LNCAP (cell line): ENCODE measurements around the gene CDH24.

Experiments used
- TF ChIP-seq, protein P1 (sequence below): fragments of 450-650 bp; IDR thresholded peaks from 2 replicates; pipeline ENCODE4 v1.5.1; 2017; ENCODE audit warnings: mild to moderate bottlenecking

CDH24 gene

DNA sequence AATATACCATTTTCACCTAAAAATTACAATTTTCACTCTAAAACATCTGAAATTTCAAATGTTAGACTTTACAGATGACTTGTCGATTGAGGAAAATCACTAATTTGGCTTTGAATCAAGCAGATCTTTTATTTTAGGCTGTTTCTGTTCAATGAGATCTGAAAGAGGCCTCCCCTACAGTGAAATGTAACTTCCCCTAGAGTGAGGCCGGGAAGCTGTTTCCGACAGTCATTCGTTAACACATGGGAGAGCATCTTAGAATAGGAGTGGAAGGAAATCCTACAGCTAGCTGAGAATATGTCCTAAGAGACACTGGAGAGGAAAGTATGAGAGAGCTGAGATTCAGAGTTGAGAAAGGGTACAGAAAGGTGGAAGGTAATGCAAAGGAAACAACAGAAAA is 41.7 kb downstream of the CDH24 start:
- TF ChIP-seq, protein P1, sequence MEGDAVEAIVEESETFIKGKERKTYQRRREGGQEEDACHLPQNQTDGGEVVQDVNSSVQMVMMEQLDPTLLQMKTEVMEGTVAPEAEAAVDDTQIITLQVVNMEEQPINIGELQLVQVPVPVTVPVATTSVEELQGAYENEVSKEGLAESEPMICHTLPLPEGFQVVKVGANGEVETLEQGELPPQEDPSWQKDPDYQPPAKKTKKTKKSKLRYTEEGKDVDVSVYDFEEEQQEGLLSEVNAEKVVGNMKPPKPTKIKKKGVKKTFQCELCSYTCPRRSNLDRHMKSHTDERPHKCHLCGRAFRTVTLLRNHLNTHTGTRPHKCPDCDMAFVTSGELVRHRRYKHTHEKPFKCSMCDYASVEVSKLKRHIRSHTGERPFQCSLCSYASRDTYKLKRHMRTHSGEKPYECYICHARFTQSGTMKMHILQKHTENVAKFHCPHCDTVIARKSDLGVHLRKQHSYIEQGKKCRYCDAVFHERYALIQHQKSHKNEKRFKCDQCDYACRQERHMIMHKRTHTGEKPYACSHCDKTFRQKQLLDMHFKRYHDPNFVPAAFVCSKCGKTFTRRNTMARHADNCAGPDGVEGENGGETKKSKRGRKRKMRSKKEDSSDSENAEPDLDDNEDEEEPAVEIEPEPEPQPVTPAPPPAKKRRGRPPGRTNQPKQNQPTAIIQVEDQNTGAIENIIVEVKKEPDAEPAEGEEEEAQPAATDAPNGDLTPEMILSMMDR: no peak

DNA sequence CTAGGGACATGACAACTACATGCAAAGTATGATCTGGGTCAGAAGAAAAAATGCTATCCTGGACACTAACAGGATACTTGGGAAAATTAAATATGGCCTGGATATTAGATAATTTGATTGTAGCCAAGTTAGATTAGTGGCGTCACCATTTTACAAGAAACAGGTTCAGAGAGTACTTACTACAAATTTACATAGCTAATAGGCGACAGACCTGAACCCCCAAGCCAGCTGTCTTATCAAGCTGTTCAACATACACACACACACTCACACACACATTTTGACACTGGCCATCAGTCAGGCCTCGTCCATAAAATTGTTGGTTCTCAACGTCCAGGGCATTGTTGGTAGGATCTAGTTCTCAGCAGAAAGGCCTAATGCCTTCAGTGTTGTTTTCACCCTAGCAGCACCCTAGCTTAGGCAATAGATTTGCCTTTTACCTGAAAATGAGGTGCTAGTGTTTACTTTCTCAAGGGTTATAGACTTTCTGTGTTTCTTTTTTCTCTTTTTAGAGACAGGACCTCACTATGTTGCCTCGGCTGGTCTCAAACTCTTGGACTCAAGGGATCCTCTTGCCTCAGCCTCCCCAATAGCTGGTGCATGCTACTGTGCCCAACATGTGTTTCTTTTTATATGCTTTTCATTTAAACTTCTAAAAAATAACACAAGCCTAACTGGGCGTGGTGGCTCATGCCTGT is 44.1 kb downstream of the CDH24 start:
- TF ChIP-seq, protein P1: no peak

DNA sequence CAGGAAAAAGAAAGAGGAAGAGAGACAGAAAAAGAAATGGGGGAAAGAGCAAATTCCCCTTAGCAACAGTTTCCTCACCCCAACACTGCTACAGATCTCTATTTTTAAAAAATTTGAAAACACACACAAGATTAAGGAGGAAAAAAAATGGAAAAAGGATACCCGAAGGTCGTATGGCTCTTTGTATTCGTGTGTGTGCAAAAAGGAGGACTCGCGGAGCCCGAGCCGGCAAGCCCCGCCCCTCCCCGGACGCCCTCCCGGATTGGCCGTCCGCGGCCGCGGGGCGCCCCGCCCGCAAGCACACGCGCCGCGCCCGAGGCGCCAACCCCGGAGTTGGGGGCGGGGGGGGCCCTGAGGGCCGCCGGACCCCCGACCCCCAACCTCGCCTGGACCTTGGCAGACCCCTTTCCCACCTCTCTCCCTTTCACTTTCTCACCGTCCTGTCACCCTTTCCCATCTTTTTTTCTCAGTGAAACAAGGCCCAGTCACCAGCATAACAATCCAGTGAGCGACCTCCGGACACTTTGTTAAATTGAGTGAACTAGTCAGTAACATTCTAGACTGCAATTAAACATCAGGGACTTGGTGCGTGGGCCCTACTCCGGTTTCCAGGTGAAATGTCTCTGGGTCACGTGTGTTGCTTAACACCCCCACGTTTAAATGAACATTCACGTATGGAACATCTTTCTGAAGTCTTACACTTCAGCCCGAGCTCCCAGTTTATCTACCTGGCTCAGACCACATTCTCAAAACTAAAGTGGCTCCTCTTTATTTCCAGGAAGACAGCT is 47.2 kb downstream of the CDH24 start, which contains the start of gene C14orf93:
Gene C14orf93, minus strand, starts transcription at position 205 of the 788 bp plus-strand sequence. CDS start 11,120 bp downstream, outside the sequence.
- TF ChIP-seq, protein P1: no peak

DNA sequence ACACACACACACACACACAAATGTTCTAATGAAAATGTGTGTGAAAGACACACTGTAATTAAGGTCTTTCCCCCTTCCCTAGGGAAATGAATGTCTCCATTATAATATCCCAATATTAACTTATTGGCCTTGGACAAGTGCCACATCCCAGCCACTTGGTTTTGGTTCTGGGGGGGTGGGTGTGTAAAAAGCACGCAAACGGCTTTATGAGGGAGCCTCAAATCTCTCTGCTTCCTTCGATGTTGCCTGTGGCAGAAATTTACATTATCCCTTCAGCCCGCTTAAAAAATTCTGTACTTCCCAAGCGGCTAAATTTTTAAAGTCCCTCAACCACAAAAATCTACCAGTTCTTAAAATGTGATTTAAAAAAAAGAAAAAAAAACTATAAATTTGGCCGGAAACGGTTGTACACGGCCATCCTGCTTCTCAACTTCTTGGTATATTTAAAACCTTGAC is 47.8 kb downstream of the CDH24 start:
- TF ChIP-seq, protein P1: no peak

DNA sequence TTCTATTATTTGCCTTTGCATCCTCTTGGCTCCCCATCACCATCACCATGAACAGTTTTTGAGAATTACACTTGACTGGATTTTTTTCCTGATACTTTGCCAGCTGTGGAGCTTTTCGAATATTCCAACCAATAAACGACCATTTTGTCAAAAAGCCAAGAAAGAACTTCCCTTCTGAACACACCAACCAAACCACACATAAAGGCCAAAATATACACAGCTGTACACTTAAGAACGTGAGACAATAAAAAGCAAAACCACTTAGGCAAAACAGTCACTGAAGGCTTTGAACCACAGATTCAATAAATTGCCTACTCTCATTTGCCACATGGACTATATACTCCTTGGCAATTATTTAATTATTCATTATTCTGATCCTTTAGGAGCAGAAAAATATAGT is 48.5 kb downstream of the CDH24 start:
- TF ChIP-seq, protein P1: no peak

DNA sequence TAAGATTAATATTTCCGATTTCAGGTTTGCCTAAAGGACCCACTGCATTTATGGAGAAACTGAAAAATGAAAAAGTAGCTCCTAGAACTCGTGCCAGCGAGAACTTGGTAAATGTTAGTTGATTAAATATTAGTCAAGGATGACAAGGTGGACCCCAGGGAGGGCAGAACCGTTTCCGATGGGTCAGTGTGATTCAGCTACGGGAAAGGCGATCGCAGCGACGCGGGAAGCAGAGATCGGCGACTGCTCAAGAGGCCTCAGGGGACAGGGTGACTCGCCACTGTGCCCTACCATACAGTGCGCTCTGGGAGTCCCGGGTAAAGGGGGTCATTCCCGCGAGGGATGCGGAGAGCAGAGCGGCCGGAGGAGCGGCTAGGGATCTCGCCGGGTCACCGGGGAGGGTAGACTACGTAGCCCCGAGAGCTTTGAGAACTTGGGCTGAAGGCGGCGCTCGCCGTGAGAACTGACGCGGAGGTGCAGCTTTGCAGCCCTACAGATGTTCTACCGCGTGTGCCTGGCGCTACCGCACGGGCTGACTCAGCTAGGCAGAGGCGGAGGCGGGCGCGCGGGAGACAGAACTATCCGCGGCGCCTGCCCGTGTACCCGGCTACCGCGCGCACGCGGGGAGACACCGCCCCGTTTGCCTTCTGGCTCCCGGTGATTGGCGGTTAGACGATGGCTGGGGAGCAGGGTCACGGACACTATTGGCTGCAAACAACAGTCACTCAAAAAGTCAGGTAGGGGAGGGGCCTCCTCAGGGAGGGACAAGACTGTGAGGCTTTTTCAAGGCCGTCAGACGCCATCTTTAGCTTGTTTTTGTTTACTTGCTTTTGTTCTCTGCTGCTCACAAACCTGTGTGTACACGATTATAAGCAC is 50.5 kb downstream of the CDH24 start:
- TF ChIP-seq, protein P1: no peak; the same call in 1 of the 2 replicates

DNA sequence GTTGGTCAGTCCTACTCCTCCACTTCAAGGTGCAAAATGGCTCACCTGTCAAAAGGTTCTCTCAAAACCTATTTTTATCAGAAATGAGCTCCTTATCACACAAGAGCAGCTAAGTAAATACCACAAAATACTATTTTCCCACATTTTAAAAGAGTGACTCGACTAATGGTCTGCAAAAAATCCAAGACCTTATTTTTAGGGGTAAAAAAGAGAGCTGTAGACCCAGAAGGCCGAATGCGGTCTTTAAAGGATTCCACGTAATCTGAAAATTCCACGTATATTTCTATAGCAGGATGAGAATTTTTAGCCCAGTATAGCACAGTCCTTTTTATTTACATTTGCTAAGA is 51.2 kb downstream of the CDH24 start:
- TF ChIP-seq, protein P1: no peak
